HG03159 (cell line): ENCODE results near the gene PITPNM1.
A peak's percentile ranks its signal among the peaks of the same experiment; 100 is the strongest.
"Not testable (repeated sequence)": the region's sequence is repeated elsewhere in the genome, so short reads cannot be mapped to it uniquely, and the experiment has no call there.

ENCODE experiments used
- ATAC-seq: cut with Tn5 transposase; IDR thresholded peaks from one replicate; pipeline ENCODE4 v1.9.1; 2021; ENCODE audit warnings: mild to moderate bottlenecking, moderate library complexity; ENCODE audit not compliant: unreplicated experiment

Gene PITPNM1

GRCh38 chr11:67491276-67492068 lies 13.7 kb downstream of the PITPNM1 start:
- no peak for ATAC-seq

- no peak for ATAC-seq
These were observed 14.5 kb downstream of the PITPNM1 start for GRCh38 chr11:67490727-67491065.

- ATAC-seq: no peak
These were observed 15.1 kb downstream of the PITPNM1 start for GRCh38 chr11:67489885-67490726.

GRCh38 chr11:67489203-67489884 lies 15.8 kb downstream of the PITPNM1 start:
- ATAC-seq: no peak

GRCh38 chr11:67486481-67487195 lies 18.5 kb downstream of the PITPNM1 start:
- no peak for ATAC-seq

GRCh38 chr11:67485873-67486361 lies 19.2 kb downstream of the PITPNM1 start:
- ATAC-seq: not testable (repeated sequence)

GRCh38 chr11:67484847-67485311 lies 20.3 kb downstream of the PITPNM1 start:
- no peak for ATAC-seq

GRCh38 chr11:67483831-67484665 lies 21.1 kb downstream of the PITPNM1 start:
- no peak for ATAC-seq

GRCh38 chr11:67482827-67483798 lies 22.1 kb downstream of the PITPNM1 start, which contains the start of gene AIP:
Gene AIP (plus strand): TSS chr11:67483026. CDS start chr11:67483159, 133 bp downstream.
- ATAC-seq: peak; percentile 72

GRCh38 chr11:67482275-67482826 lies 22.8 kb downstream of the PITPNM1 start:
- ATAC-seq: peak; percentile 1

- not testable (repeated sequence) for ATAC-seq
These were observed 27.7 kb downstream of the PITPNM1 start for GRCh38 chr11:67477344-67478050.

- not testable (repeated sequence) for ATAC-seq
These were observed 28.5 kb downstream of the PITPNM1 start for GRCh38 chr11:67476692-67477091.

GRCh38 chr11:67472882-67473281 lies 32.3 kb downstream of the PITPNM1 start:
- ATAC-seq: no peak

GRCh38 chr11:67470337-67471002 lies 34.7 kb downstream of the PITPNM1 start:
- no peak for ATAC-seq

GRCh38 chr11:67469508-67469811 lies 35.7 kb downstream of the PITPNM1 start:
- ATAC-seq: no peak

GRCh38 chr11:67468759-67469507 lies 36.2 kb downstream of the PITPNM1 start, which contains the start of gene TMEM134:
Gene TMEM134 (minus strand): TSS chr11:67469251. CDS start chr11:67469192, 59 bp downstream.
- peak; percentile 57 for ATAC-seq
